HG02870 (cell line): ENCODE results near the gene SUMO3.

Source experiments
- ATAC-seq: cut with Tn5 transposase; IDR thresholded peaks from one replicate; pipeline ENCODE4 v1.9.1; 2021; ENCODE audit warnings: mild to moderate bottlenecking, moderate library complexity; ENCODE audit not compliant: unreplicated experiment

Gene SUMO3

DNA sequence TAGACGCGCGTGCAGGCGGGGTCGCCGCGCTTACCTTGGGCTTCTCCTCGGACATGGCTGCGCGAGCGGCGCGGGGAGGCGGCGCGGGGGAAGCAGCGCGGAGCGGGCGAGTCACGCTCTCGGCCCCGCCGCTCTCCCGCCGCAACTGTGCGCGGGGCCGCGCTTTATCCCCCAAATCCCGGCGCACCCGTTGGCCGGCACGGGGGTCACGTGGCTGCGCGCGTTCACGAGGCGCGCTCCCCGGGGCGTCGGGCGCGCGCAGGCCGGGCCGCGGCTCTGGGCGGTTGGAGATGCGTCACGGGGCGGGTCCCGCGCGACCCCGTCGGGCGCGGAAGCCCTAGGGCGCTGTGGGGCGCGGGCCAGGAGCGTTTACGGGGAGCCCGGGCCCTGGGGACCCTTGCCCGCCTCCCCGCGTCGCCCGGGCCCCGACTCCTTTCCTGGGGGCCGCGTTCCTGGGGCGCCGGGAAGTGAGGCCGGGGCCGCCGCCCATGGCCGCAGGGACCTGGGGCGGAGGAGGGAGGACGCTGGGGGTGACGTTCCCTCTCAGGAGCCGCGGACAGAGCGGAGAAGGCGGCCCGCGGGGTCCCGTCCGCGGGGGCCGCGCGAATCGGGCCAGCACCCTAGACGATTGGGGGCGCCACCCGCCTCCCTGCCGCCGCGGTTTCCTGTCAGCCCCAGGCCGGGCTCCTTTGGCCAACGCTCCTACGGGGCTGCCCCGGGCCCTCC lies at the start of gene SUMO3:
Gene SUMO3, minus strand, starts transcription at position 149 of the 726 bp plus-strand sequence. Its CDS starts 94 bp downstream, at position 55.
- peak; percentile 56 for ATAC-seq

GRCh38 chr21:44867464-44867863 lies 49.6 kb upstream of the SUMO3 start:
- no peak for ATAC-seq

- ATAC-seq: no peak
These were observed 48.9 kb upstream of the SUMO3 start for GRCh38 chr21:44866780-44867179.

- ATAC-seq: no peak
These were observed 47.9 kb upstream of the SUMO3 start for GRCh38 chr21:44865561-44866280.

- no peak for ATAC-seq
These were observed 45.2 kb upstream of the SUMO3 start for GRCh38 chr21:44862869-44863685.

DNA sequence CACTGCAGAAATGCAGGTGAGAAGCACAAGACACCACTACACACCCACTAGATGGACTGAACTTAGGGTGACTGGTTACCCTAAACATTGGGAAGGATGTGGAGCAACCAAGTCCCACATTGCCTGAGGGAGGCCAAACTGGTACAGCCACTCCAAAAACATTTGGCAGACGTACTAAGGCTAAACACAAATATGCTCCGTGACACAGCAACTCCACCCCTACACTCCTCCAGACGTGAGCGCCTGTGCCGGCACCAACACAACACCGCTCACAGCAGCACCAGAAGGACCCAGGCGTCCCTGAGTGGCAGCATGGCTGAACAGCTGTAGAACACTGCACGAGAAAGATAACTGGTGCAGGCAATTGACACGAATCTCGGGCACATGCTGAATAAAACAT lies 40.9 kb upstream of the SUMO3 start:
- no peak for ATAC-seq

DNA sequence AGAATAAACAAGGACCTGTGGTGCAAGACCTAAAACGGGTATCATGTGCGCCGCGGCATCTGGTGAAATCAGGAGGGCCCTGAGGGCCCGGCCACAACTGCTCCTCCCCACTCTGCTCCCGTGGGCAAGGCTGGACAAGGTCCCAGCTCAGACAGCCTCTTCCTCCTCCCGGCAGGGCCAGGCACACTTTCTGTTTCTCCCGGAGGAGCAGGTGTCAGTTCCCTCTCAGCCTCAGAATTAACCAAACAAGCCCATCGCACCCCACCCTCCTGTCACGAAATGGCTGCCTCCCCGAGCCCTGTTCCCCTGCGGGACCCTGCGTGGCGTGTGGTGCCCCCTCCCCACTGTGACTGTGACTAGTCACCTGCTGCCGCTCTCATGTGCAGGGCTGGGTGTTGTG lies 40.4 kb upstream of the SUMO3 start:
- no peak for ATAC-seq

- ATAC-seq: no peak
These were observed 39.4 kb upstream of the SUMO3 start for GRCh38 chr21:44857127-44857892.

DNA sequence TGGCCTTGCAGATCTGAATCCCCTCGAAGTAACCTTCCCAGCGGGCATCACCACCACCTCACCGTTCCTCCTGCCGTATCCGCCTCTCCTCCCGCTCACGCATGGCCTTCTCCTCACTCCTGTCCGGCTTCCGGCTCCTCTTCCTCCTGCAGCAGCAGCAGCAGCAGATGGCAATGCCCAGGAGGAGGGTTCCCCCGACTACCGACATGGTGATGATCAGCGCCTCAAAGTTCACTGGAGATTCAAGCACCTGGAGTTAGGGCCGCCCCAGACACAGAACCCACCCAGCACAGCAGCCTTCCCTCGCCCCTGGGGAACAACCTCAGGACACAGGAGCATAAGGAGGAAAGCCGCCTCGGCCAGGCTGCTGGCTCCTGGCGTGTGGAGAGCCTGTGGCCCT lies 38.3 kb upstream of the SUMO3 start:
- ATAC-seq: no peak

GRCh38 chr21:44855572-44855971 lies 37.7 kb upstream of the SUMO3 start:
- ATAC-seq: no peak

DNA sequence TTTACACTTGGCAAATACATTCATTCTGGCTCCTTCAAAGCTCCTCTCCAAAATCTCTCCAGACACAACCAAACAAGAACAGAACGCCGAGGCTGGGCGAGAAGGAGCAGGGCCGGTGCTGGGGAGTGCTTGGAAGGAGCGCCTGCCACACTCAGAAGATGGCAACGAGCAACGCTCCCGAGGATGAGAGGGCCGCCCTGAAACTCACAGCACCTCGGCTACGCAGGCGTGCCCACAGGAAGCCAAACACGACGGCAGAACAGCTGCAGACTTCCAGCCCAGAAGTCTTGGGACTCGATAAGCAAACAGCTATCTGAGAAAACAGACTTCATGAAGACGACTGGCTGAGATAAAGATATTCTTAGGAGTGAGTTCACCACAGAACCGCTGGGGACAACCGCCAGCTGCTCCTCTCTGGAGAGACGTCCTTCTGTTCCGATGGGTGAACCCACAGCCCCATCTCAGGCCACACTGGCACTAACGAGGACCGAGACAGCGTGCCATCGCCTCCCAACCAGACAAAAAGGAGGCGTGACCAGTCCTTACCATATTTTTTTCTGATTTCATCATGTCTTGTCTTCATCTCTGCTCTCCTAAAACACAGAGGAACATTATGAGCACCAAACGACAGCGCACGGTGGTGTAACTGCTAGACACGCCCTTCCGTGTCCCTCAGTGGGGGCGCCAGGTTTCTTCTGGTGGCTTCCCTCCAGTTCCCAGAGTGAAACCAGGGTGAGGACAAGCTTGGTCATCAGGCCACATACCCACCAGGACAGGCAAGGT lies 37.0 kb upstream of the SUMO3 start:
- no peak for ATAC-seq

DNA sequence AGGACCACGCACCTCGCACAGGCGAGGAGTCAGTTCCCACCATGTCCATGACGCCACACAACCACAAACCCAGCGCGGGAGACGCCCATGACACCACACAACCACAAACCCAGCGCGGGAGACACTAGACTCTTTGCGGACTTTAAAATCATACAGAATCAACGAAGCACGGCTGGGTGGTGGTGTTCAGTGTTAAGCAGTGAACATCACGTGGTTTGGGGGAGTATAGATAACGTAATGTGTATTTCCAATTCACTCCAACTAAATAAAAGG lies 36.5 kb upstream of the SUMO3 start:
- no peak for ATAC-seq

GRCh38 chr21:44853601-44854390 lies 35.9 kb upstream of the SUMO3 start:
- ATAC-seq: no peak

GRCh38 chr21:44850905-44851657 lies 33.2 kb upstream of the SUMO3 start:
- ATAC-seq: no peak

DNA sequence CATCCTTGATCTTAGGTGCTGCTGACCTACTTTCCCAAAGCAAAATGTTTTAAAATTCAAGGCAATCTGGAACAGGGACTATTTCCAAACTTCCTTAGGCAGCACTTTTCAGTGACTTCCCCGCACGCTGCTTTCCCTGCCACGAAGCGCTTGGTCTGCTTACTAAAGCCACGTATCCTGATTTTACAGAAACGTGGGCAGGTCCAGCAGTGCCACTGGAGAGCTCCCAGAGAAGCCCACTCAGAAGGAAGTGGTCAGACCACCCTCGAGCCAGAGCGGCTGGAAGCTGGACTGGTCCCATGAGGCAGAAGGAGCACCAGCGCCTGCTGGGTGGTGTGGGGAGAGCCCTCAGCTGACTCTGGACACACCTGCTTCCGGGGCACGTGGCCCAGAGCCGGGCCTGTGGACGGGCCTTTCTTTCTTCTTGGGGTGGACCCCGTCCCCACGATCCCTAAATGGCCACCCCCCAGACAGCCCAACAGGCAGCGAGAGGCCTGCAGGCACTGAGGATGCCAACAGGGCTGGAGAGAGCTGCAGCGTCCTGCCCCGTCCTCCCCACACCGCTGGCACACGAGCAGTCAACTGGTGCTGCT lies 32.4 kb upstream of the SUMO3 start:
- no peak for ATAC-seq

- ATAC-seq: no peak
These were observed 31.8 kb upstream of the SUMO3 start for GRCh38 chr21:44849616-44850130.

DNA sequence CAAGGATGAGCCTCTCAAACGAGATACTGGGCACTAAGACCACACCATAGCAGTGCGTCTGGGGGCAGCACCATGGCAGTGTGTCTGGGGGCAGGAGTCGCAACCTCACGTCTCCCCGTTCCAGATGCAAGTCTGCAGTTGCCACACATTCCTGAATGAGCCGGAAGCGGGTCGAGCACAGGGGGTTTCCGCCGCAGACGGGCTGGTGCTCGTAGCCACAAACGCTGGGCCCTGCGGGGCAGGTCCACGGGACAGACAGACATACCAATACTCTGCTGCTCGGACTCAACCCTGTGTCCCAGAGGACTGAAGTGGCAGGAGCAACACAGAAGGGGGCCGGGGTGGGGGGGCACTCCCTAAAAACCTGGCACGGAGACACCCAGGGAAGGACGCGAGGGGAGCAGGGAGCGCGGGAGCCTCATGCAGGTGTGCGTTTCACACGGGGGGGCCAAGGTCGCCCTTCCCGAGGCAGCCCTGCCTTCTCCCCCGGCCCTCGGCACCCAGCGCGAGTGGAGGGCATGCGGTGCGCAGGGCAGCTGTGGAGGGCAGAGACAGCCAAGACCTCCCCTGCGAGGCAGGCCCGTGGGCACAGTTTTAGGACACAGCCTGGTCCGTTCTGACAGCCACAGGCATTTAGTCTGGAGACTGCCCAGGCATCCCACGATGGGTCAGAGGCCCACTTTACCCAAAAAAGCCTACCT lies 31.1 kb upstream of the SUMO3 start:
- no peak for ATAC-seq
